NCI-H2029 treated with DMSO at 0.1 percent for 48 hours (cell line): ENCODE results near the gene ARAP1.

ENCODE experiments used
- DNase-seq: peaks from one replicate; lab custom pipeline; 2025; lab: John Stamatoyannopoulos, UW

The ARAP1 gene

DNA sequence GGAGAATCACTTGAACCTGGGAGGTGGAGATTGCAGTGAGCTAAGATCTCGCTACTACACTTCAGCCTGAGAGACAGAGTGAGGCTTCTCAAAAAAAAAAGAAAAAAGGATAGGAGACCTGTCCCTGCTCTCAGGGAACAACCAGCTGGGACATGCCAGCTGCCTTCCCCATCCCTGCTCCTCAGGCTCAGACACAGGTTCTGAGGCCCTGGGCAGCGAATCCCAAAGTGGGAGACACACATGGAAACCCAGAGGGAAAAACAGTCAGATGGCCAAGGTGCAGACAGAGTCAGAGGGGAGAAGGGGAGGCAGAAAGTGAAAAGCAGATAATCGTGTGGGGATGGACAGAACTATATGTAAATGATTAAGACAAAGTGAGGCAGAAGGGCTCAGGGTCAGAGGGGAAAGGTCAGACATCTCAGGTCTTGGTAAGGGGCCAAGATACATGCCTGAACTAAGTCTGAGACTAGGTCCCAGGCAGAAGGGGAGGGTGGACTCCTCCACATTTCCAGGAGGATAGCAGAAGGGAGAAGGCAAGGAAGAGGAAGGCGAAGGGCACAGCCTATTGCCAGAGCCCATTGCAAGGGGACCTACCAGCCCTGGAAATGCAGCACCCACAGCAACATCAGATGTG, 27.4 kb upstream of the ARAP1 start:
- no peak for DNase-seq

DNA sequence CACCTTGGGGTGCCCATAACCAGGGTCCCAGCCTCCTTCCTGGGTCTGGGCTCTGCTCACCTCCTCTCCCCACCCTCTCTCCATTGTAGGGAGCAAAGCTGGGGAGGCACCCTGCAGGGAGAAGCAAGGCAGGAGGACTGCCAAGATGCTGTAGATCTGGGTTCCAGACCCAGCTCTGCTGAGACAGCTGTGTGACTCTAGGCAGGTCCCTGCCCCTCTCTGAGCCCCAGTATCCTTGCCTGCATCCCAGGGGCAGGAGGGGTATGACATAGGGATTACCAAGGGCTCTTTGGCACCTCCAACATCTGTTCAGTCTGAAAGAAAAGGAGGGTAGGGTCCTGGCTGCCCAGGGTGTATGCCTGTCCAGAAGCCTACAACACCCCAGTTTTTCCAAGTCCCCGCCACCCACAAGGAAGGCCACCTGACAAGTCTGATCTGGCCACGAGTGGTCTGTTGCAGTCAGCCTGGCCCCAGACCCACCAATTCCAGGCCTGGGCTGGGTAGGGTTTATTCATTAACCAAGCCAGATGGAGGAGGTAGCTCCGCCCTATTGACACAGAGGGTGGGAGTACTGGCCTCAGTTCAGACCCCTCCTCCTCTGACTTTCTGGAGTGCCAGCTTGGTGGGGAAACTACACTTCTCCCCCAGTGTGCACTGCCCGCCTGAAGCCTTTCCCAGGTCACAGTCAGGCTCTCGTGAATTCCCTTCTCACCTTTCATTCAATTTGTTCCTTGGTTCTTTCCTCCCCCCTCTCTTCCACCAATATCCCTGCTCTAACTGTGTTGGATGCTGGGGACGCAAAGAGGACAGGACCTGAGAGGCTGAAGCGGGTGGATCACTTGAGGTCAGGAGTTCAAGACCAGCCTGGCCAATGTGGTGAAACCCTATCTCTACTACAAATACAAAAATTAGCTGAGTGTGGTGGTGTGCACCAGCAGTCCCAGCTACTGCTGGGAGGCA, 26.6 kb upstream of the ARAP1 start:
- DNase-seq: no peak

DNA sequence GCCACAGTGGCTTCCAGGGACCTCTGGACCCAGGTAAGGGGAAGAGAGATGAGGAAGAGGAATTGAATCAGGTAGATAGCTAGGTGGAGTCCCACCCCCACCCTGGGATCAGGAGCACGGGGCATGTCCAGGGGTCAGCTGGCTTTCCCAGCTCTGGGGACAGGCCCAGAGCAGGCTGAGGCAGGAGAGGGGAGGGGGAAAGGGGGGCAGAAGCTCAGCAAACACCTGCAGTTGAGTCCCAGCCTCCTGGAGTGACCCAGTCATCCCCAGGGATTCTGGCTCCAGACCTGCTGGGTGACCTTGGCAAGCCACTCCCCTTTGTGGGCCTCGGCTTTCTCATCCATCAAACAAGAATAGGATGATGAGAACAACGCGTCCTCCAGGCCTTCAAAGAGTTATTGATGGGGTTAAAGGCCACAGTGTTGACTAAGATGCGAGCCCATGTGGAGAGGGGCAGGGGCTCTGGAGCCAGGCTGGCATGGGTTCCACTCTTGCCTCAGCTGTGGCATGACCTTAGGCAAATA, 25.6 kb upstream of the ARAP1 start:
- DNase-seq: no peak

DNA sequence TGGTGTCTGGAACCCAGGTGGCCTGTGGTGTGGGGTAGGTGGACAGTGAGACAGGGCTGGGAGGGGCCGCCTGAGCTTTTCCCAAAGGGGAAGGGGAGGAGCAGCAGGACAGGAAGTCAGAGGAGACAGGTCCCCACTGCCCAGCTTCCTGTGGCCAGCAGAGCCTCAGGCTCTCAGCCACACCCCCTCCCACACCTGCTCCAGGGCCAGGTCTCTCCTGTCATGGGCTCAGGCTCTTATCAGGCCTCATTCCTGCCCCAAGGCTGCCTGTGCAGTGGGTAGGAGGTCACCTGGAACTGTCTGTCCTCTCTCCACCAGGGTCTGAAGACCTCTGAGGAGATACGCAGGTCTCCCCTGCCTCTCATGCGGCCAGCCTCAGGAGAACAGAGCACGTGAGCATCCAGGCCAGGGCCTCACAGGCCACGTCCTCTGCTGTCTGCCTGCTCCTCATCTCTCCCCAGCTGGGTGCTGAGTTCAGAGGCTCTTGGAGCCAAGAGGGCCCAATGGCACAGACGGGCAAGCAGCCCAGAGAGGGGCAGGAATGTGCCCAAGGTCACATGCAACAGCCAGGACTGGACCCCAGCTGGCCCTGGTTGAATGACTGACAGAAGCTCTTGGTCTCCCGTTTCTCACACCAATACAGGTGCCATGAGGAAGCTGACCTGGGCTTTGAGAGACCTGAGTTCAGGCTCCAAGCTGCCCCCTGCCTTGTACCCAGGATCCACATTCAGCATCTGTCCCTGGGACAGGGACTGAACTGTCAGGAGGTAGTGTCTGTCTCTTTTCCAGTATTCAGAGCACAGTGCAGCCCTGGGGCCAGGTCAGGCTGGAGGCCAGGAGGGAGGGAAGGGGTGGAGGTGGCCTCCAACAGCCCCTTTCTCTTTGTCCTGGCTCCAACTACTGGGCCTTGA, 24.9 kb upstream of the ARAP1 start:
- DNase-seq: no peak

DNA sequence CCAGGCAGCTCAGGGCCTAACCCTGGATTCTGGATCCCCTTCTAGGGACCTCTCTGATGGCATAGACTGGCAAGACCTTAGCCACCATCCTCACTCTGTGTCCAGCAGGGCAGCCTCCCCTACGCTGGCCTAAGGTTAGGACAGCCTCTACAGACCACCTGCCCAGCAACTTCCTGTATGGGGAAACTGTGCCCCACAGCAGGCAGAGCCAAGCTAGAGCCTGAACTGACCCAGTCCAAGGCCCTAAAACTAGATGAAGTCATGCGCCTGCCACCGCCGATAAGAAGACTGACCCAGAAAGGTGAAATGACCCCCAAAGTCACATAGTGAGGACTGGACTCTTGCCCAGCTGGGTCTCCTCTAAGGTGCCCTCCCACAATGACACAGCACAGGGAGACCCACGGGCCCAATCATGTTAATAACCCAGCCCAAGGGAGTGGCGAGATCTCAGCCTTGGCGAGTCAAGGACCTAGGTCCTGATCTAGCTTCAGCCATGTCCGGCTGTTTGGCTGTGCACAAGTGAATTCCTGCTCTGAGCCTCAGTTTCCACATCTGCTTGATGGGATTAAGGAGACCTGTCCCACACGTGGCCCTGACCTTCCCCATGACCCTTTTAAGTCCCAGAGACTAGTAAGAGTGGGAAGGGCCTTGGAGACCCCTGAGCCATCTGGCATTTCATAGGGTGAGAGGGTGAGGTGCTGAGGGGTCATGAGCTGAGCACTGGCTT, 24.1 kb upstream of the ARAP1 start:
- DNase-seq: no peak

DNA sequence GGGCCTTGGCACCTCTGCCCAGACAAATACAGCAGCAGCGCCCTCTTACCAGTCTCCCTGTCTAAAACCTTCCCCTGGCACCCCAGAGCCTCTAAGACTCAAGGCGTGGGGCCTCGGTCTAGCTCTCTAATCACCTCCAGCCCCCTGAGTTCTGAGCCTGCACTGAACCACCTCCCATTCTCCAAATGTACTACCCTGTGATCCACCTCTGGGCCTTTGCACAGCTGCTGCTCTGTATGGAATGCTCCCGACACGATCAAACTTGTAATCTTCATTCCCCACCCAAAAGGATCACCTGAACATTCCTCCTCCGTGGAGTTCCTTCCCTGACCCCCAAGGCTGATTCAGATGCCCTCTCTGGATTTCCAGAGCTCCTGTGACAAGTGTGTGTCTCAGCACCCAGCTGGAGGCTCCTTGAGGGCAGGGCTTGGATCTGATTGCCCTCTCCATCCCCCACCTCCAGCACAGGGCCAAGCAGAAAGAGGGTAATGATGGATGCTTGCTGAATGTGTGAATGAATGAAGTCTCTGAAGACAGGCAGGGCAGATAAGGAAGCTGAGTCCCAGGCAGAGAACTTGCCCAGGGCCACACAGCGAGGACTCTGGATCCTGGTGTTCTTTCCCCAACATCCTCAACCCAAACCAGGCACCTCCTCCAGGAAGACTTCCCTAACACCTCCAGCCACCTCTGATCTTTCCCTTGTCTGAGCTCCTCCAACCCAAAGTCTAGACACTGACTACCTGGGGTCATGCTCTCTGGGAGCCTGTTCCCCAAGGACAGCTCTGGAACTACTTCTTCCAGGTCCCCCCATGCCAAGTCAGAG, 23.3 kb upstream of the ARAP1 start:
- no peak for DNase-seq

DNA sequence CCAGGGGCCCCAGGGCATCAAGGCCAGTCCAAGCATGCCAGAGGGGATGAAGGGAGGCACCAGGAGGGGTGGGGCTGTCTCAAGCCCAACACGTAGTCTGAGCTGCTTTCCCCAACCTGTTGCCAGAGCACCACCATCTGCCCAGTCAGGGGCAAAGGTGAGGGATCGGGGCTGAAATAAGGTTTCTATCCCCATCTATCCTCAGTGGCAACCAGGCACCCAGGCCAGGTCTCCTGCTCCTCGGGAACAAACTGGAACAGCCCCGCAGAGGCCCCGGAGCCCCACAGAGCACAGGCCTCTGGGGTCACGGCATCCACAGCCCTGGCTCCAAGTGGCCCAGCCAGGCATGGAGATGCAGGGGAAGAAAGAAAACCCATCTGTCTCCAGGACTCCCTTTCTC, 22.3 kb upstream of the ARAP1 start:
- no peak for DNase-seq

DNA sequence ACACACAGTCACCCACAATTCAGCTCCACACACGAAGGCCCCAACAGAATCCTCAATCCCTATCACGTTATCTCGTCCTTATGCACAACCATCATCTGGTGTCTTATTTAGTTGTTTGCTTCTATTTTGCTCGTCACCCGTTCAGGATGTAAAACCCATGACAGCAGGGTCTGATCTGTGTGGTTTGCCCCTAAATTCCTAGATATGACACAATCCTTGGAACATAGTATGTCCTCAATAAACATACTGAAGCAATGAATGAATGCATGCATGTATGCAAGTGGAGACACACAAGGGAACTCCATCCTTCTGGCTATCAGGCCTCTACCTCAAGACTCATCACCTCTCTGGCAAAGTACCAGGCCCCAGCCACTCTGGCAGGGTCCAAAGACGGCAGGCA, 21.5 kb upstream of the ARAP1 start:
- DNase-seq: no peak

DNA sequence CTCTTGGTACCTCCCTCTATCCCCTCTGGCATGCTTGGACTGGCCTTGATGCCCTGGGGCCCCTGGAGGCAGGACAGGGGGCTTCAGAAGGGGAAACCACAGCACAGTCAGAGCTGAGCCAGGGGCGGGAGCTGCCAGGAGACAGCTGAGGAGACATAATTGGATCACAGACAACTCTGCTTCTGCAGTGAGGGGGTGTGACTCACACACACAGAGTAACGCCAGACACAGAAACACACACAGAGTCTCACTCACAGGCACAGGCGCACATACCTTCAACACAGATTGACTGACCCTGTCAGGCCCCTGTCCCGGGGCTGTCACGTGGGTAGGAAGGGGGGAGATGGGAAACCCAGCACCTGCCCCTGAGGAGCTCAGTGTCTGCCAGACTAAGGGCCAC, 21.1 kb upstream of the ARAP1 start:
- no peak for DNase-seq

DNA sequence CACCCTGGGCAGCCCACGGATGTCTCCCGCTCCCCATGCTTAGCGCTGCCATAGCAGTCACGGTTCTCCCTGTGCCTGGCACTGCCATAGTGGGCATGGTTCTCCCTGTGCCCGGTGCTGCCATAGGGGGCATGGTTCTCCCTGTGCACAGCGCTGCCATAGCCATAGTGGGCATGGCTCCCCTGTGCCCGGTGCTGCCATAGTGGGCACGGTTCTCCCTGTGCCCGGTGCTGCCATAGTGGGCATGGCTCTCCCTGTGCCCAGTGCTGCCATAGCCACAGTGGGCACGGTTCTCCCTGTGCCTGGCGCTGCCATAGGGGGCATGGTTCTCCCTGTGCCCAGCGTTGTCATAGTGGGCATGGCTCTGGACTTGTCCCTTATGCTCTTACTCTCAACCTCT, 19.9 kb upstream of the ARAP1 start:
- DNase-seq: no peak

DNA sequence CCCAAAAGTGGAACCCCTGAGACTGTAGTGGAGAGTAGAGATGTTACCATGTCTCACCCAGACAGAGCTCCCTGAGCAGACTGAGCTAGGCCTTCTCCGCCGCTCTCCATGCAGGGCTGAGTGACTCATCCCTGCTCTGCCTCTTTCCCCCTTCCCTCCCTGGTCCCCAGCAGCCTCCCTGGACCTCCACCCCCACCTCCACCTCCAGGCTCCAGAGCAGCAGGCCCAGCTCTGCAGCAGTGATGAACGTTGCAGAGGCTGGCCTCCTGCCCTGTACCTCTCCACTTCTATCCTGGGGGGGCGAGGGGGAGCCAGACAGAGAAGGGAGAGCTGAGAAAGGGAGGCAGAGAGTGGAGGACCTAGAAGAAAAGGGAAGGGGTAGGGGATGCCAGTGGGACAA, 19.3 kb upstream of the ARAP1 start:
- no peak for DNase-seq

DNA sequence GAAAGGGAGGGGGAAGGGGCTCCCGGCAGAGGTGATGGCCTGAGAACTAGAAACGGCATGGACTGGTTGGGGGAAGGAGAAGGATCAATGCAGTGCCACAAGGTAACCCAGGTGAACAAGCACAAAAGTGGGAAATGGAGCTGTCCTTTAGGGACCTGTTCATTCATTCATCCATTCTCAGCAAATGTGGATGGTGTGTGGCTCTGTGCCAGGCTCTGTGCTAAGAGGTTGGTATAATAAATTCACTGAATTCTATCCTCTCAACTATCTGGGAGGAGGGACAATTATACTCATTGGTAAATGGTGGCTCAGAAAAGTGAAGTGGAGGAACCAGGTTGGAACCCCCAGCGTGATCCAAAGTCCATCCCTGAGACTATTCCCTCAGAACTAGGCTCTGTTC, 18.6 kb upstream of the ARAP1 start:
- peak; percentile 6 for DNase-seq

DNA sequence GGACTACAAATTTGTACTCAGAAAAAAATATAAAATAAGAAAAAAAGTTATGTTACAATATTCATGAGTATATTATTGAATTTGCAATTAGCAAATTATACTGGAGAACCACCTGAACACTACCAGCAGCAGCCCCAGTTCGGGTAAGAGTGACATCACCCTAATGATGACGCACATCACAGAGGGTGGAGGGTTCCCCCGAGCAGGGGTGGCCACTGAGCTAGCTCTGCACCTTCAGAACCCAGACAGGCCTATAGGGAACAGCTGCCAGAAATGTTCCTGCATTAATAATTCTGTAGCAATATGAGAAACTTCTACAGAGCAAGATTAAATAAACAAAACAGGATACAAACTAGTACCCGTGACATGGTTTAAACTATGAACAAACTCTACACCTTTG, 17.5 kb upstream of the ARAP1 start:
- DNase-seq: no peak

DNA sequence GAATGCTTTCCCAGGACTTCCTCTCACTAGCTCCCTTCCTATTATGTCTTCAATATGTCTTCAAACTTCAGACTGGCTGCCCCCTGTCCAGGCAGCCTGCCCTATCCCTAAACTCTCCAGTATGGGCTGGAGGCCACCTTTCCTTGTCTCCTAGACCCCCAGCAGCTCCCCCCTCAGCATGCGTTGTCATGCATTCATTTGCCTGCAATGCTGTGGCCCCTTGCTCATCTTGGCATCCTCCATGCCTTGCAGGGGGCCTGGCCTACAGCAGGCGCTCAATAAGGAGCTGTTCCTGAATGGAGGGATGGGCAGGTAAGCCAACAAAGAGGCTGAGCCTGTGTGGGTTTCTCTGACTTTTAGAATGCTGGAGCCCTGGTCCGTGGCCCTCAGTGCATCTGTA, 16.4 kb upstream of the ARAP1 start:
- DNase-seq: no peak

DNA sequence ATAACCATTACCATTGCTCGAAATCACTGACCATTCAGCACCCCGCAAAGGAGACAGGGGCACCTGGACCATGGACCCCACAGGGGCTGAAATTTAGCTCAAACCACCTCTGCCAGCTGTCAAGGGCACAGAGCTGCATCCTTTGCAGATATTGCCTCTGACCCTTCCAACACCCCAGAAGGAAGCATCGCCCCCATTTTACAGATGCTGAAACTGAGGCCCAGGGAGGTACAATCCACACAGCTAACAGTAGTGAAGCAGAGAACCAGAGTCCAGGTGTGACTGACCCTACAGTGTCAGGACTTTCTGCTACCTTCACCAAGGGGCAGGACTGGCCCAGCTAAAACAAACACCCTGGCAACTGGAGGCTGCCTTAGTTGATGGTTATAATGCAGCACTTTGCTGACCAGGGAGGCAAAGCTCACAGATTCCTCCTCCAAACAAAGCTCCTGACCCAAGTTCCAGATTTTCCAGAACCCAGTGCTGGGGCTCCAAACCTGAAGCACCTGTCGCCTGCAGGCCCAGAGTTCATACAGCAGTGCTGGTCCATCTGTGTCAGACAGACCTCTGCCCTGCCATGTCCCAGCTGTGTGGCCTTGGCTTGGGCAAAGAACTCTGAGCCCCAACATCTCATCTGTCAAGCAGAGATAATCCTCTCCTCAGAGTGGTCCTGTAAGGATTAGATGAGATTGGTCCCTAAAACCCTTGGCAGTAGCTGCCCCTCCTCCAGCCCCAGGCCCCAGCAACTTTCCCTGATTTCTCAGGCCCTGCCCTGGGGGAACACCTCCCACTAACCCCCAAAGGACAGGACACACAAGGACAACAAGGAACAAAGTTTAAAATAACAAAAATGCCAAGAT, 15.2 kb upstream of the ARAP1 start:
- DNase-seq: no peak

DNA sequence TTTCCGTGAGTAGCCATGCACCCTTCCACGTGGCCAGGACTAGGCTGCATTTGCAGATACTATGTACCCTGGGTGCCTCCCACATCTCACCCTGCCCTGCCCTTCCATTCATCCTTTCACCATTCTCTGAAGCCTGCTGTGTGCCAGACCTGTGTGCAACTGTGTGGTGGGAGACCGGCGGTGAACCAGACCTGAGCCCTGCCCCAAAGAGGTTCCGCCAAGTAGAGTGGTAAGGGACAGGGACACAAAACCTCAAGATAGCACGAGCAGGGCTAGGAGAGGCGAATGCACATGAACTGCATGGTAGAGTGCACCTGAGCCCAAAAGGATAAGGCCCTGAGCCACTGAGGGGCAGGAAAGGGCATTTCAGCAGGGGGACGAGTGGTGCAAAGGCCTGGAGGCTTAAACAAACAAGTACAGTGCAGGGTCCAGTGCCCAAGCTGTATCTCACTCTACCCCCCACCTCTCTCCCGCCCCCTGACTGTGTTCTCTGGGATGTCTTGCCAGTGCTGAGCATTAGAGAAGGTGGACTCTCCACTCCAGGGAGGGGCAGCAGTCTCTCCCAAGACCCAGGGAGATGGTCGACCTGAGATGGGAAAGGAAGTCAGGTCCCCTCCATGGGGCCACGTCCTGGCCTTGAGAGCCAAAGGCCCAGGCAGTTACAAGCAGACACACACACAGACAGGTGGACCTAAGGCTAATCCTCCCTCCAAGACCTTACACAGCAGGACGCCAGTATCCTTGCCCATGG, 14.1 kb upstream of the ARAP1 start:
- no peak for DNase-seq

DNA sequence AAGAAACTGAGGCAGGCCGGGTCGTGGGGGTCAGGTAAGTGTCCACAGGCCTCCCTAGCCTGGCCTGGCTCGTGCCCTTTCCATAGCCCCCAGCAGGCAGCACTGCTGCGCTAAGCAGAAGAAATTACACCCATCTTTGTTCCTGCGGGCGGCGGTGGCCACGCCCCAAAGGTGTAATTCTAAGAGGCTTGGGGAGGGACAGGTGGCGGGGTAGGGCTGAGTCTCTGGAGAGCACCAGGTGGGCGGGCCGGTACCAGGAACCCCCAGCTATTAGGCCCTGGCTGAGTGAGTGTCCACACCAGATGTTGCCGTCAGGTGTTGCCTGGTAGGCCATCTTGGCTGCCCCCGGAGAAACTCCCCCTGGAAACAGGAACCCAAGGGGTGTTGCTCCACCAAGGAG, 12.3 kb upstream of the ARAP1 start:
- DNase-seq: peak; percentile 21

DNA sequence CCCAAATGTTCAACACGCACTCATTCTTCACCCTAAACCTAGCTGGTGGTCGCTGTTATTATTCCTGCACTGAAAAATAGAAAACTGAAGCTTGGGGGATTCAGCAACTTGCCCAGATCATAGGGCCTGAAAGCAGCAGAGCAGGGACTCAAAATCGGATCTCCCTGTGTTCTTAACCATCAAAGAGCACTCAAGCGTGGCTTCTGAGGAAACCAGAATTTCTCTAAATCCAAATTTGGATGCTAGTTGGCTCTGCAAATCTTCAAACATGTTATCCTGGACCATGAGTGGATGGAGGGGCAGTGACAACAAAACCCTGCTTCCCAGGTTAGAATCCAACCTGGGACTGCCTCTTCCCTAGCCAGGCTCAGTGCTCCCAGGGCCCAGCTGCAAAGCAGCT, 11.6 kb upstream of the ARAP1 start:
- no peak for DNase-seq
